AML-193 (cell line): Measurements from ENCODE around the gene NRG3.

Source experiments
- DNase-seq, 2 experiments: peaks; one replicate each; lab custom pipeline; 2025; lab: John Stamatoyannopoulos, UW

The NRG3 gene

DNA sequence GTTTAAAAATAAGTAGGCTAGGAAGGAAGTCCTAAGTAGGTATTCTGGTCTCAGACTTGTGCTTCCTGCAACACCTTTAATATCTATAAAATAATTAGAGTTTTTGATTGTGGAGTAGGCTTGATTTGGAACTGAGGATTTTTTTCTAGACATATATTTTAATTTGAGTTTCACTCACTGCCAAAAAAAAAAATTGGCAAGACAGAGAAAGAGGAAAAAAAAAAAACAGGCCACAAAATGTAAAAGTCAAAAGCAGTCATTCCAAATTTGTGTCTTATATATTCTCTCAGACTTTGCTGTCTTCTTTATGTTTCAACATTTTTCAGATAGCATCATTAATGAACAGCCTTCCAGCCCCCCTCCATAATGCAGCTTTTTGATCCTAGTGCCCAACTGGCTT, 346.1 kb downstream of the NRG3 start:
- no peak for DNase-seq

DNA sequence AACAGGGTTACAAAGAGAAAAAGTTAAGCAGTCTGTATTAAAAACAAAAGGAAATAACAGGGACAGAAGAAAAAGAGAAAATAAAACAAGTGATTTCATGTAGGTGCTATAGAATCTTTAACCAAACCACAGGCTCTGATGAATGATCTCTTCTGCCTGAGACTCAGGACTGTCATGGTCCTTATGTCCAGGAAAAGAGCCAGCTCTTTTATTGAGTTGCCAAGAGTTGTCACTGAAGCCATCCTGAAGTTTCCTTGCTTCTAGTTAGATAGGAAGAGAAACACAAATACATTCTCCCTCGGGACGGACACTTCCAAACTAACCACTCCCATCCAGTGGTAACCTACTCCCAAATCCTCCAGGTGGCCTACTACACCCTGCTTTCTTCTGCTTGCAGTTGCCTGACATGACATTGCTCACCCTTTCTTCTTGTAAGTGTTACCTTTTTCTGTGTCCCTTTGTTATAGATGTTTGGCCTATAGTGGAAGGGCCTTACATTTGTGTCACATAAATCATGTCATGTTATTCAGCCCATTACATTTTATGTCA, 346.7 kb downstream of the NRG3 start:
- DNase-seq: no peak

DNA sequence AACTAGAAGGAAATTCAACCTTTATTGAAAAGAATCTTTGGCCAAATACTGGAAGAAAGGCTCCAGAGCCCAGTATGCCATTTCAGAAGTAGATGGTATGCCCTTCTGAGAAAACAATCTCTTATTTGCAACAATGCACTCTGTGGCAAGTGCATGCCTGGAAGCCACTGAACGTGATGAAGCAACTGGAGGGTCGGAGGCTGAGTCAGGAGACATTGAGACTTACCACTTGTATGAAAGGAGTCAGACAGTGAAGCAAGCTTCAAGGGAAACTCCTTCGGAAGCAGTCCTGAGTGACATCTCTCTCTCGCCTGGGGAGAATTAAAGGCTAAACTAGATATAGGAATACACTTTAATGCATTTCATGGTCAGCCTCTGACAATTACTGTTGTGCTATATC, 353.7 kb downstream of the NRG3 start:
- no peak for DNase-seq

DNA sequence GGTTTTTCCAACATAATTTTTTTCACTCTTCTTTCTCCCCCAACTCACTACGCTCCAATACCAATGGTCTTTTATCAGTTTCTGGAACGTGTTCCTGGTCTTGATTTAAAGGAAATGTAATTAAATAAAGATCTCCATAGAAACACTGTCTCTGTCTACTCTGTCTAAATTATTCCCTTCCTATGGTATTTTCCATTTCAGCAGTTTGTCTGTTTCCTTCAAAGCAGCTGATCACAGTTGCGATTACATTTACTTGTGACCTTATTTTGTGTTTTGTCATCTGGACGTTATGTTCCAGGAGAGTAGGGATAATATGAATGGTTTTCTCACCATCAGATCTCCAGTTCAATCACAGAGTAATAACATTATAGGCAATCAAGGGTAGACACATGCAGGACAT, 359.2 kb downstream of the NRG3 start:
- DNase-seq: no peak

DNA sequence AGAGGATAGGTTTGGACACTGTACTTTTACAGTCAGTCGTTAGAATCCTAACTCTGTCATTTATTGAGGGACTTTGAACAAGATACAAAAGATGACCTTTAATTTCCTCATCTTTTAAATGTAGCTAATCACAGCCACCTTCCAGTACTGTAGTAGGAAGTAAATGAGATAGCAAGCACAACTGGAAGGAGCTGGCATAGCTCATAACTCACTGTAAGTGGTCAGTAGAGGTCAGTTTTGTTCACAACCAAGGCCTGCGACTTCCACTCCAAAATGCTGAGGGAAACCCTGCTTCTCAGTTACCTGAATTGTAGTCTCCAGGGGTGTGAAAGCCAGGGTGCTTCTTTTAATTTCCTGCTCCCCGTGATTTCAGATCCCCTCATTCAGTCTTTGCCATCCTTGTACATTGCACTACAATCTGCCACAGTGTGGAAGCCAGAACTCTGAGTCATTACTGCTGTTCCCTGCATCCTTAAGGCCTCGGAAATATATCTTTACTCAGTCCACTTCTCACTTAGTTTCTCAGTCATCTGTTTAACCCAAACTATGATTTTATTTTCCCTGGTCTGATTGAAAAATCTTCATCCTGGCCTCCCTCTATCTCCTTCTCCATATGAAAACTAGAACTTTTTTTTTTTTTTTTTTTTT, 361.2 kb downstream of the NRG3 start:
- no peak for DNase-seq

DNA sequence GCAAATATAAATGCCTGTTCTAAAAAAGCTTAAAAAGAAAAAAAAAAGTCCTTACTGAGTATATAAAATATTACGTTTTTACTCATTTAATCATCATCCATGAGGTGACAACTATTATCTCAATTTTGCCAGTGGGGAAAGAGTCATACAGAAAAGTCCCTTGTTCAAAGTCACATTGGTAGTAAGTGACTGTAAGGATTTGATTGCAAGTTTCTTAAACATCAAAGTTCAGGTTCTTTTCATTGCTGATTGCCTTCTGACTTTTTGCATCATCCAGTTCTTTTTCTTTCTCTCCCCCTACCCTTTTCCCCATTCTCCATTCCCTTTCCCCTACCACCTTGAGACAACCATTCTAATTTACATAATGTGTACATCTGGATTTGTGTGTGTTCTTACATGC, 363.3 kb downstream of the NRG3 start:
- no peak for DNase-seq

DNA sequence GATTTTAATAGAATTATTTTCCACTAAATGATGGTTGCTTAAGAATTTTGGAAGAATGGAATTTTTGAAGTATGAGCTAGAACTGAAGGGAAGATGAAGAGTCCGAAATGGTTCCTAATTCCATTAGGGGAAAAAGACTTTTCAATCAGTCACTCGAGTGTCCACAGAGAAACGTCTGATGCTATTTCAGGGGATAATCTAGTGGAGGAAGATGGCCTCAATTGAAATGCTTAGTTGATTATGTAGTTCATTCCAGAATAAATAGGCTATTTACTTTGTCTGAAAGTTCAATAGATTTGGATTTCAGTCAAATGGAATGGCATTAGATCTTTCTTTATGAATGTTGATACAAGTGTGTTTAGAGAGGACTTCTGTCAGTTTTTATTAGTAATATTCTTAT, 365.4 kb downstream of the NRG3 start:
- DNase-seq: no peak

DNA sequence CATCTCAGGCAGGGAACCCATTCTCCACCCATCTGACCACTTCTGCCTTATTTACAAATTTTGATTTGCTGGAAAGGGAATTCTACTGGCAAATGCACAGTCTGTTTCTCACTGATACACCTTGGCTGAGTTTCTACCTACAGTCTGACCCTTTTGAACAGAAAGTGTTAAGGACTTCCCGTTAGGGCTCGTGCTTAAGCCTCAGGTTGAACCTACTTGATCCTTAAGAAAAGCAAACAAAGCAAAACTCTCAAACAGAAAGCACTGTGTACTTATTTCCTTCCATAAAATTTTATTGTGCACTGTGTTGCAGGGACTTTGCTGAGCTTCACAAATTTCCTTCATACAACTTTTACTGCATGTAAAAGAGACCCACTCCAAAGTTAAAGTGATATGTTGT, 367.8 kb downstream of the NRG3 start:
- DNase-seq: no peak

DNA sequence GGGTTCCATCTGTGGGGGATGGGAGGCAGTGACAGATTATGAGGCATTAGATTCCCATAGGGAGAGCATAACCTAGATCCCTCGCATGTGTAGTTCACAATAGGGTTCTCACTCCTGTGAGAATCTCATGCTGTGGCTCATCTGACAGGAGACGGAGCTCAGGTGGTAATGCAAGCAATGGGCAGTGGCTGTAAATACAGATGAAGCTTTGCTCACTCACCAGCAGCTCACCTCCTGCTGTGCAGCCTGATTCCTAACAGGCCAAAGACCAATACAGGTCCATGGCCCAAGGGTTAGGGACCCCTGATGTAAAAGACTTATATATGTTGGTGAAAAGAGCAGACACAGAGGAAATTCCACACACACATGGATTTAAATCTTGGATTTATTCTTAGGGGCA, 370.2 kb downstream of the NRG3 start:
- DNase-seq: no peak

DNA sequence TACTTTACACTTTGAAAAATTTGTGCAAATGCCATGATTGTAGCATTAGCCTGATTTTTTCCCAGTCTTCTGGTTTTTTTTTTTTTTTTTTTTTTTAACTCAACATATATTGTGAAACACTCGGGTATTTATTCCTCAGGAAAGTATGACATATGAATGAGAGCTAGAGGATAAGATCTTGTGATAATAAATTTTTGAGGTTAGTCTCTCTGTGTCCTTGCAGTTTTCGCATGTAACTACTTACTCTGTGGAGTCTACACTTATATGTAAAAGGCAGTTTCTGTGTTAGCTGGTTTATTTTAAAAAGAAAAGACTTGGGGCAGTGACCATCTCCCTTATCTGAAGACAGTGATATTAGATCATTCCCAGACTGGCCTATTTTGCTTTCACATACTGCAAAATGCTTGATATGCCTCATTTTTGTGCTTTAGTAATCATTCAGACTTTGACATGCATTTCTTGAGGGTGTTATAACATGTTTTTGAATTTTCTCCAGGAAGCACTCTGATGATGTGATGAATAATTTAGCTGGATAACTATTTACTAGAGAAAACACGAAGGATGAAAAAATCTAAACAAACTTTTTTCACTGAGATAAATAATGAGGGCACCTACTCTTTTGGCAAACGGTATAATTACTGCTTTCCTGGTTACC, 371.0 kb downstream of the NRG3 start:
- no peak for DNase-seq

DNA sequence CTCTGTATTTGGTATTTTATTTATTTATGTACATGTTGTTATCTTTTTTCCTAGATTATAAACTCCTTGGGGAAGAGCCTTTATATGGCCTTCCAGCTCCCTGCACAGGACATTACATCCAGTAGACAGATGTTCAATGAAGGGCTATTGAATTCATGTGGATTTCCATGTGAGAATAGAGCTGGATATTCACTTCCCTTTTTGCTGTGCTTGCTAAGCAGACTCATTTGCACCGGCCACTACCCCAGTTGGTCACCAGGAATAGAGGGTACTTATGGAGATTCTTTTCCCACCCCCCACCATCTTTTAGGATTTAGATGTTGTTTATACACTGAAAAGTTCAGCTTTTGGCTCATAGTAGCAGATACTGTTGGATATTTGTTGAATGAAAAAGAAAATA, 374.1 kb downstream of the NRG3 start:
- DNase-seq: no peak

DNA sequence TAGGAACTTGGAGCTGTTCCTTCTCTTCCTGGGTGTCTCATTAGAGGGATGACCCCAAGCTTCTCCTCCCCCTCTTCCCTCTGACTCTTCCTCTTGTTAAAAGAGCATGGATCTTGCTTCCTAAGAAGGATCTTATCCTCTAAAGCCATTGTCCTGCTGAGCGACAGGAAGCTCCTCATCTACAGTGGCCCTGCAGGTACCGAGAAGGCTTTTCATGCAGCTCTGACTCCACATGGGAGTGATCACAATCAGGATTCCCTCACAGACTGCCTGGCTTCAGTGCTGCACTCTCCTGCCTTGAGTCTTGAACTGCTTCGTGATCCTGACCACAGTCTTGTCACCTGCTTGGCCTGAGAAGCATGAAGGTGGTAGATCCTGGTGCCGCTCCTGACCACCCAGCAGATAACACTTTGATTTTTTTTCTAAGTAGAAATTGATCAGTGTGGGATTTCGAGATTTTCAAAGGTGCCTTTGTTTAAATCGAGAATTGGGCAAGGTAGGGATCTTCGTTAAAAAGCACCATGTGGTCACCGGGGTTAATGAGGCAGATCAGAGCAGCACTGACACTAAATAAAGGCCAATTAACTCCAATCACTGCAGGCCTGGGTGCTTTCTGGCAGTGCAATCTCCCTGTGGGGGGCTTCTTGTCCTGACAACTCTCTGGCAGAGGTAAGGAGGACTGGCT, 376.4 kb downstream of the NRG3 start:
- DNase-seq: no peak

DNA sequence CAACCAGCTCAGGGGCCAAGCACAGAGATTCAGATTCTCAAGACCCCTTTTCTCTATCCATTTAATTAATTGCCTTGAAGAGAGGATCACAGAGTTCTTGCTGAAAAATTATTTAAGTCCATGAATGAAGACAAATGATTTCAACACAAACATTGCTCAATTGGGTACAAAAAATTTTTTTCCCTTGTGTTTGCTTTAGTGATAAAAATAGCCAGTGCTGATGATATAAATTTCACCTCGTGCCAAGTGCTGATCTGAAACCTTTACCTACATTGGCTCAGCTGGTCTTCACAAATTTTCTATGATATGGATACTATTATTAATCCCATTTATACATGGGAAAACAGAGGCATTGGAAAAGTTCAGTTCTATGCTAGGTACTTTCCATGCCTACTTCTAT, 377.1 kb downstream of the NRG3 start:
- DNase-seq: no peak

DNA sequence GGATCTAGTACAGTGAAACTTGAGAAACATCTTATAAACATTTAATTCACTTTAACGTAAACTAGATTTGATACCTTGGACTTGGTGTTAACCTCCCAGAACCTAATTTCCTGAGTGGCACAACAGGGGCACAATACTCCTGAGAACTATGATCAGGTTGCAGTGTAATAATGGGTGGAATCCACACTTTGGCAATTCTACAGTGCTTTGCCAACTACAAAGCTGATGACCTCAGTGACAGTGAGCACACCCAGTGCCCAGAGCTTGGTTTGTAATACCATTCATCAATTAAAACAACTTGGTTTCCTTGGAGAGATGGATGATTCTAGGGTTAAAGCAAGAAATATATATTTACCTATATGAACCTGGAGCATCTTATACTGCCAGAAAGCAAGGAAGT, 379.2 kb downstream of the NRG3 start:
- DNase-seq: no peak

DNA sequence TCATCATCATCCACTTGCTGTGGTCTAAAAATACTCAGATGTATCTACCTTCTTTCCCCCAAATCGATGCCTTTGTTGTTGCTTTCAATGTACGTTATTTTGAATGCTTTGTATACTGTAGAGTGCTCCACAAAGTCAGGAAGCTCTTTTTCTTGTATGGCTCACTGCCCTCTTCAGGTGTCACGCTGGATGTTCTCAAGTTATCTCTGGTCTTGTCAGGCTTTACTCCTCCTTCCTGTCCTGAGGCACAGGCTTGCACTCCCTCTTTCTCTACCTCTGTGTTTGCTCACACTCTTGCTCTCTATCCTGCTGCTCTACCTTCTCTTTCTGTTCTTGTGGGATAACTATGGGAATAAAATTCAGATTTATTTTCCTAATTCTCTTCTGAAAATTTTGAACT, 381.3 kb downstream of the NRG3 start:
- no peak for DNase-seq

DNA sequence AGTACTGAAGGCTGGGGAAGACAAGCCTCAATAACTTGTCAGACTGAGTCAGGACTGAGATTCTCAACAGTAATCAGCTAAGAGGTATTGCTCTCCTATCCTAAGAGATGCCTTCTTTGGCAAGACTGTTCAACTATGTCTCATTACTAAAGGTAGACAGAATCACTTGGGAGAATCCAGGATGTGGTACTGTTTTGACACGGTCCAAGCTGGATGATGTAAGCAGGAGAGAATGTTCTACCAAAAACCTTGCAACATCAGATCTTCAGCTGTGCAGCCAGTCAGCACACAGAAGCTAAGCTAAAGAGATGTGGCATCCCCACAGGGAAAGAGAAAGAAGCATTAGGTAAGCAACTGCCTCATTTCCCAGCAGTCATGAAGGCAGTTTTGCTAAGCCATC, 391.4 kb downstream of the NRG3 start:
- no peak for DNase-seq

DNA sequence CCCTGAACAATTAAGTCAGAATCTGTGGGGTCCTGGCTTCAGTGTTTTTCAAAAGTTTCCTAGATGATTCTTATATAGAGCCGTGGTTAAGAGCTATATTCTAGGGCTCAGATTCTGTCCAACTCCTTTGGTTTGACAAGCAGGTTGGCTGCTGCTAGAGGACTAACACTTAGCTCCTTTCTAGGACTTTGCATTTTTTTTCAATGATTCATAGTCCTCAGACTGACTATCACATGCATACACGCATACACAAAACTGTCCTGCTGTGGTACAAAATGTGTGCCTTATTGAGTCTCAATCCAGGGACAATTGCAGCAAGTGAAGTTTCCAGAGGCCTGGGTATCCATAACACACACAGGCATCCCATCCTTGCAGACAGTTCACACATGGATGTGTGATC, 392.0 kb downstream of the NRG3 start:
- DNase-seq: no peak

DNA sequence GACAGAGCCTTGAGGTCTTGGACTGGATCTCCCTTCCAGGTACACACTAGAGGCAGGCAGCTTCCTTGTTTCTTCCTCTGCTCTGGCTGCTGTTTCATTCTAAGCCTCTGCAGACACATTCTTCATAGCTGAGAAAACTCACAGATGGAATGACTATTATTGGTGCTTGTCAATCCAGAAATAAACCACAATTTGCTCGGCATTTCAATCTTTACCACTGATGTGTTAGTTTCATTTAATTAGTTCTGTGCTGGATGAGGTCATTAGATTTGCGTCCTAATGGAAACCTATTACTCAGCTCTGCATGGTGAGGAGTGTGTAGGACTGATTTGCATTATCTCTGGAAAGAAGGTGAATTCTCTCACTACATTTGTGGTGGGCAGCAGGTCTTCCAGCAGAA, 392.5 kb downstream of the NRG3 start:
- no peak for DNase-seq

DNA sequence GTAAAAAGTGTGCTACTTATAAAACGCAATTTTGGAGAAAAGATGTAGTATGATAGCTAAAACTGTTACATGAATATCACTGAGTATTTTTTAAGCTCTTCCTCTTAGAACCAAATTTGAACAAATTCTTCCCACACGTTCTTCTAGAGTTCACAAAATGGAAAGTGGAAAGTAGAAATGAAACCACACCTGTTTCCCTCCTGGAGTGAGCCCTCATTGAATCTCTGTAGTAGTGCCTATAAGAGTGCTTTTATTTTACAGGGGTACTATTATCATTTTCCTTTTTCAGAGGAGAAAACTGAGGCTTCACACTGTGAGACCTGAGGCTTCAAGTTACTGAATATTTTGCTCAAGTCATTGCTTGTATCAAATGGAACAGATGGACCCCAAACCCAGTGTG, 393.0 kb downstream of the NRG3 start:
- DNase-seq: no peak

DNA sequence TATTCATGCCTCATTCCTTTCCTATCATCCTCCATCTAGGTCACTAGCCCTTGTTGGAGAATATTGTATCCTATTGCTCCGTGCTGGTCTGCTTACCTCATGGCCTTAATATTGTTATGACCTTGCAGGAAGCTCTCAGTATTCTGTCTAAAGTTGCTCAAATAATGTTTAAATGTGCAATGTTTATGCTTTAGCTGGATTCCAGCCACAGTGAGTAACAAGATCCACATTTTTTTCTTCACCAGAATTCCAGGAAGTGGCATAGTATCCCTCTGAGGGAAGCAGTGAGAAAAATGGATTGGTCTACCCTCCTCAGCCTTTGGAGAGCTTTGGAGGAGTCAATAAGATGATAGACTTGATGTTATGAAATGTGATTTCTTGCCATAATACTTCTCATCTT, 402.6 kb downstream of the NRG3 start:
- DNase-seq: no peak

DNA sequence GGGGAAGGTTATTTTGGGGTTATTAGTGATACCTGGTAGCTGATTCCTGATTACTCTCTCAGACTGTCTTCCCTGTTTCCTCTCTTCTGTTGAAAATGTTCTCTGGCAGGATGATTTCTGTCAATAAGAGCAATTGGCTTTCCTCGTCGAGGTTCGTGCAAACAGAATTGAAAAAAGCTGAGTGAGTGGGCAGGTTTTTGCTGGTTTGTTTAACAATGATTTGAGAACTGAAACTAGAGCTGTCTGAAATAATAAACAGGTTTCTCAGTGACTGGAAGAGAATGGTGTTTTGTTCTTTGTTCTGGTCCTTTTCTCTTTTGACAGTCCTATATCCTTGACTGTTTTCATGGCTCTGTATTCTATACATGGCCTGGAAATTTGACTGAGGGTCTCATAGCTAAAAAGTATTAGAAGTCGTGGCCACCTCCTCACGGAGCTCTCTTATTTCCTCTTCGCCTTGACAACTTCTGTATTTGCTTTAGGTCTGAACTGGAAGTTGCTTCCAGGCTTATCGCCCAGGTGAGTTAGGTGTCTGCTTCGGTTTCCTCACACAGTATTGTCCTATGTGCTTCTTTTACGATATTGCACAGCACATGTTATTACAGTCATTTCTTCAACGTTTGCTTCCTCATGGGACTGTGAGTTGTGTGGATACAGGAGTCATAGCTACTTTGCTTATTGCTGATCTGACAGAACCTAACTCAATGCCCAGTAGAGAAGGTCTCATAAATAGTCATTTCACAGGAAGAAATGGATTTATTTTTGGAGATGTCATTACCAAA, 403.6 kb downstream of the NRG3 start:
- no peak for DNase-seq

DNA sequence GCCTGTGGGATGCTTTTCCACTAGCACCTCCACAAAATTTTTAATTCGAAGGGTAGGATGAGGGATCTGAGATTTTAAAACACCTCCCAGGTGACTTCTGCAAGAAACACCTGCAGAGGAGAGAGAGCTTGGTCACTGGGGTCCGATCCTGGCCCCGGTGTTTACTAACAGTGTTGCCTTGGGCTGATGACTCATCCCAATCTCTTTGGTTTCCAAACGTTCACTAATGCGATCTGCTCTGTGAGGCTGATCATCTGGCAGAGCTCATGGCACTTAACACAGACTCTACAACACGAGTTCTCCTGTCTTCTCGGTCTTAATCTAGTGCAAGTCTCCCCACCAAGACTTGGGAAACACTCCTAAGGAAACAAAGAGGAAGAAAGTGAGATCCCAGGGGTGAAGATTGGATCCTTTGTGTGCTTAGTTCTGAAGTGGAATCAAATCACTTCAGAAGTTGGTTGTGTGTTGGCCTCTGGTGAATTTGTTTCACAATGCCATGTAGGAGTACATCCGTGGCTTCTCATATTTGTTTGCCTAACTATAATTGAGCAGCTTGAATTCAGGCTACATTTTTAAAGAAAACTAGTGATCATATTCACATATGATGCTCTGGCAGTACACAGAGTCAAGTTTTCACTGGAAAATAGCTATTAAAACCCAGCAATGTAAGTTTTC, 407.9 kb downstream of the NRG3 start:
- DNase-seq: no peak
